Neural crest cell (in vitro differentiated cells): Measurements from ENCODE around the gene ZEB2. TPM values are rescaled to one million over a fixed set of nuclear protein-coding genes. Genes with fewer than 3 reads are reported as not detected.

Experiments used
- DNase-seq: peaks from one replicate; pipeline ENCODE4 v3.0.0; 2021; ENCODE audit warnings: low read depth, mixed read lengths, low spot score
- H3K27ac Mint-ChIP-seq: one replicate; pipeline ENCODE4 v1.8.0; 2021; ENCODE audit warnings: mild to moderate bottlenecking, mixed read lengths; ENCODE audit not compliant: unreplicated experiment
- H3K27me3 Mint-ChIP-seq: 2 replicates; pipeline ENCODE4 v1.8.0; 2021; ENCODE audit warnings: low read depth, mild to moderate bottlenecking, mixed read lengths
- H3K36me3 Mint-ChIP-seq: 2 replicates; pipeline ENCODE4 v1.8.0; 2021; ENCODE audit warnings: low read depth, mild to moderate bottlenecking, mixed read lengths
- H3K4me1 Mint-ChIP-seq: 2 replicates; pipeline ENCODE4 v1.8.0; 2021; ENCODE audit warnings: mixed read lengths
- H3K4me3 Mint-ChIP-seq: one replicate; pipeline ENCODE4 v1.8.0; 2021; ENCODE audit warnings: mild to moderate bottlenecking, mixed read lengths
- H3K9me3 Mint-ChIP-seq: 2 replicates; pipeline ENCODE4 v1.8.0; 2021; ENCODE audit warnings: mixed read lengths
- total RNA-seq: library from RNA; stranded (reverse); gene quantifications from 2 replicates; pipeline ENCODE4 v1.2.1, GENCODE V29; 2021
- TF ChIP-seq, protein P1 (sequence below): fragments of 200-600 bp; sonication (generic); conservative IDR thresholded peaks from 2 replicates; pipeline ENCODE4 v1.5.0; 2021; ENCODE audit warnings: antibody characterized with exemption, mild to moderate bottlenecking

Gene ZEB2
- total RNA-seq, 1 donor from 2014 or later = 192 TPM

DNA sequence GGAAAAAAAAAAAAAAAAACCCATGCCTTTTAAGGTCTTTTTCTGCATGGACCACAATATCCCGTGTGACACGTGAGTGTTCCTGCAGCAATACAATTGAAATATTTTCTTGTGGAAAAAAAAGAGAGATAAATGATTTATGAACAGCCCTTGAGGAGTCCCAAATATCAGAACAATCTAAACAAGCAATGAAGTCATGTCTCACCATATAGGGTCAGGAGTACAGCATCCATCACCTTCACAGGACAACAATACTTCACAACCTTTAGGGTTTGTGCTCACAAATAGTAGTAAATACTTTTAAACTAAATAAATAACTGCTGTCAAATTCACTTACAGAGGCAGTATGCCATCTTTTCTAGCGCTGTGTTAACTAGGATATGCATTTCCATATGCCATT, 87.9 kb downstream of the ZEB2 start:
- Mint-ChIP-seq H3K4me3 (no peak overlapping the region), H3K36me3 (peaks cover 15% of the 10 kb centered on the region), H3K9me3 (peaks cover 2% of the 10 kb centered on the region), H3K4me1 (peaks cover 24% of the 10 kb centered on the region), H3K27me3 (no peaks in the 10 kb centered on the region), H3K27ac (peak overlapping the region; percentile 83)
- DNase-seq = no peak
- TF ChIP-seq, protein P1, sequence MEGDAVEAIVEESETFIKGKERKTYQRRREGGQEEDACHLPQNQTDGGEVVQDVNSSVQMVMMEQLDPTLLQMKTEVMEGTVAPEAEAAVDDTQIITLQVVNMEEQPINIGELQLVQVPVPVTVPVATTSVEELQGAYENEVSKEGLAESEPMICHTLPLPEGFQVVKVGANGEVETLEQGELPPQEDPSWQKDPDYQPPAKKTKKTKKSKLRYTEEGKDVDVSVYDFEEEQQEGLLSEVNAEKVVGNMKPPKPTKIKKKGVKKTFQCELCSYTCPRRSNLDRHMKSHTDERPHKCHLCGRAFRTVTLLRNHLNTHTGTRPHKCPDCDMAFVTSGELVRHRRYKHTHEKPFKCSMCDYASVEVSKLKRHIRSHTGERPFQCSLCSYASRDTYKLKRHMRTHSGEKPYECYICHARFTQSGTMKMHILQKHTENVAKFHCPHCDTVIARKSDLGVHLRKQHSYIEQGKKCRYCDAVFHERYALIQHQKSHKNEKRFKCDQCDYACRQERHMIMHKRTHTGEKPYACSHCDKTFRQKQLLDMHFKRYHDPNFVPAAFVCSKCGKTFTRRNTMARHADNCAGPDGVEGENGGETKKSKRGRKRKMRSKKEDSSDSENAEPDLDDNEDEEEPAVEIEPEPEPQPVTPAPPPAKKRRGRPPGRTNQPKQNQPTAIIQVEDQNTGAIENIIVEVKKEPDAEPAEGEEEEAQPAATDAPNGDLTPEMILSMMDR = no peak

DNA sequence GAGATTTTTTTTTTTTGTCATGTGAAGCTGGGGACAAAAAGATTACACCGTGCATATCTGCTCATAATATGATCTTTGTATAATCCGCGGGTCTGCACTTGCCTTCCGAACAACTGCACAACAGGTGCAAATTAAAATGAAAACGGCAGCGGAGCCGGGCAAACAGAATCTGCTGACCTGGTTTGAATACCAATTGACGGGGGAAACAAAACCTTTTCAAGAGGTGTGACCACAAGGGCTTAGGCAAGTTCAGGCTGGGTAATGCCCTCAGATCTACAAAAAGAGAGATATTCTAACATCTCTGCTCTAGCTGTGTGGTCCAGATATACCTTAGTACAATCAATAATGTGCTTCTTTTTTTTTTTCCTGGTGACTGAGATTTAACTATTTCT, 88.5 kb downstream of the ZEB2 start:
- no peak for DNase-seq
- peaks cover 27% of the 10 kb centered on the region for H3K4me1 Mint-ChIP-seq
- H3K9me3 Mint-ChIP-seq = peaks cover 2% of the 10 kb centered on the region
- TF ChIP-seq, protein P1 = no peak
- H3K36me3 Mint-ChIP-seq = peaks cover 15% of the 10 kb centered on the region
- H3K4me3 Mint-ChIP-seq = no peak overlapping the region
- no peaks in the 10 kb centered on the region for H3K27me3 Mint-ChIP-seq
- H3K27ac Mint-ChIP-seq = no peak overlapping the region

DNA sequence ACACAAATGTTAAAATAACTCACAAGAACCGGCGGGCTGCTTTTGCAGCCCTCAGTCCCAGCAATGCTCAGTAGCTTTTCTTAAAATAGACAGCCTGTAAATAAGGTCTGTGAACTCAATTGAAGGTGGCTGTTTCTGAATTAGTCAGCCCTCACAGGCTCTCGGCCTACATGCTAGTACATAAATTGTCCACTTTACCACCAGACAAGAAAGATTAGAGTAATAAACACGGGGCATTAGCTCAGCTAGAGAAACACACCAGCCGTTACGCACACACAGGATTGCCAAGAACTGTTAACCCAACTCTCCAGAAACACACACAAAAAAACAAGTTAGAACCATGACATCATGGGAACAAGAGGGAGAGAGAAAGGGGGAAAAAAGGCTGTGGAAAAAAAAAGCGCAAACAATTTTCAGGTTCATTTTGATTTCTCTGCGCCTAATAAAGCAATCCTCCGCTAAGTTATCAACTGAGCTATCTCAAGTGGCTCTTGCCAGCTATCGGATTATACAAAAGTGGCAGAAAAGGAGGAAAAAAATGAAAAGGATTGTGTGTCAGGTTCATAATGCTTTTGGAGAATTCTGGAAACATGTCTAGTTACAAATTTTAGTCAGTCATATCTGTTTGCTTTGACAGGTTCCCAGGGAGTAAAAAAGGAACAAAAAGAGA, 89.1 kb downstream of the ZEB2 start:
- peaks cover 15% of the 10 kb centered on the region for H3K36me3 Mint-ChIP-seq
- TF ChIP-seq, protein P1 = no peak
- H3K4me1 Mint-ChIP-seq = peaks cover 31% of the 10 kb centered on the region
- H3K9me3 Mint-ChIP-seq = peaks cover 2% of the 10 kb centered on the region
- no peak for DNase-seq
- H3K27me3 Mint-ChIP-seq = no peaks in the 10 kb centered on the region
- no peak overlapping the region for H3K27ac Mint-ChIP-seq
- no peak overlapping the region for H3K4me3 Mint-ChIP-seq

DNA sequence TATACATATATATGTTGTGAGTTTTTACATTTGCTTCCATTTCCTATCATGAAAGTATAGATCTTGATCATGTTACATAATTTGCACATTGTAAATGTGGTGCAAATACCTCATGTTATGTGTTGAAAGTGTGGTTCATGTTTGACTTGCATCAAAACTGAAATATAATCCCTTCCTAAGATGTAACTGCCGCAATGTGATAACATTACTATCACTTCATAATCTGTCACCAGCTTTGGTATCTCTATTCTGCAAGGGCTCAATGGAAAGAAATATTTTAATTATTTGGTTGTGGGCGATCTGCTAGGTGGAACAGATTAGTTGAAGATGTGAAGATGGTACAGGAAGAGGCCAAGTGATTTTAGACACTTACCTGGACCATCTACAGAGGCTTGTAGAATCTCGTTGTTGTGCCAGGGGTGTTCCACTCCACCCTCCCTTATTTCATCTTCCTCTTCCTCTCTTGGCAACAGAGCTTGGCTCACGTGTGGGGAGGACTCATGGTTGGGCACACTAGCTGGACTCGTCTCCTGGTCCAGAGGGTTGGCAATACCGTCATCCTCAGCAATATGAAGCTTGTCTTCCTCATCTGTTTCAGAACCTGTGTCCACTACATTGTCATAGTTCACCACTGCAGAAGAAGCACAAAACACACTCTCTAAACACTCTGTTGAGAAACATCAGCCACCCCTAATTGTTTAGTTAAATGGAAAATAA, 90.4 kb downstream of the ZEB2 start:
- no peak overlapping the region for H3K27ac Mint-ChIP-seq
- no peaks in the 10 kb centered on the region for H3K27me3 Mint-ChIP-seq
- TF ChIP-seq, protein P1 = no peak
- H3K36me3 Mint-ChIP-seq = peaks cover 11% of the 10 kb centered on the region
- no peaks in the 10 kb centered on the region for H3K9me3 Mint-ChIP-seq
- no peak for DNase-seq
- no peak overlapping the region for H3K4me3 Mint-ChIP-seq
- peaks cover 39% of the 10 kb centered on the region for H3K4me1 Mint-ChIP-seq

DNA sequence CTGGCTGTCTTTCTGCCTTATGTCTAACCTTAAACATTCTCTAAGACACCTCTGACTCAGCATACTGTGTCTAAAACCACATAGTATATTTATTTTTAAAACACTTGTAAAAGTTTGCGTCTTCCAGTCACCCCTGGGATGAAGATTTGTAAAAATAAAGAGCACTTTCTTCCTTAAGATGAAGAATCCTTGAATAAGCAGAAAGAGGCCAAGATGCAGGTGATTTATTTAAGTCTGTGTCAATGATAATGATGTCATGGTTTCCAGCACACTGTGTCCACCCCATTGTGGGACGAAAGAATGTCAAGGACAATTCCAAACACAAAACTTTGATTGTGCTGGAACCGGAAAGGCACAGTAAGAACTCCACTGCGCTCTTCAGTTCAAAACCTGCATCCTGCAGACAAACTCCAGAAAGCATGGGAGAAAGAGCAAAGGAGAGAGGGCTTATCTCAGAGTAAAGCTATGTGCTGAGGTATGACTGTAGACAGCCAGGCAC, 92.9 kb downstream of the ZEB2 start:
- peak overlapping the region; percentile 26 for H3K4me3 Mint-ChIP-seq
- TF ChIP-seq, protein P1 = no peak
- no peaks in the 10 kb centered on the region for H3K27me3 Mint-ChIP-seq
- H3K27ac Mint-ChIP-seq = peak overlapping the region; percentile 44
- no peaks in the 10 kb centered on the region for H3K9me3 Mint-ChIP-seq
- peaks cover 41% of the 10 kb centered on the region for H3K4me1 Mint-ChIP-seq
- peaks cover 23% of the 10 kb centered on the region for H3K36me3 Mint-ChIP-seq
- DNase-seq = no peak
